Small intestine (tissue), 7 donors: ENCODE measurements around the gene RAB43. TPM values are rescaled to one million over a fixed set of nuclear protein-coding genes. Genes with fewer than 3 reads are reported as not detected.

ENCODE experiments used
- DNase-seq, 2 donors: peaks; one replicate each; pipeline versions ENCODE4 v3.0.0 to v3.0.0-alpha.2; 2013
- FAIRE-seq: peaks from 2 replicates; lab custom pipeline; 2012; peaks lifted over from hg19 to GRCh38; lab: Jason Lieb, UNC
- H3K27ac ChIP-seq, 3 donors: one replicate each; pipeline ENCODE4 v1.5.1; 2013; ENCODE audit warnings: low read length in 2 of 3, mild to moderate bottlenecking in 2 of 3, control low read depth in 1 of 3, inconsistent platforms in 1 of 3, low read depth in 1 of 3, moderate library complexity in 1 of 3
- H3K27me3 ChIP-seq, 3 donors: one replicate each; pipeline ENCODE4 v1.6.1; 2013; ENCODE audit warnings: low read length in 3 of 3, inconsistent platforms in 1 of 3; ENCODE audit not compliant: control insufficient read depth in 3 of 3, insufficient read depth in 3 of 3
- H3K36me3 ChIP-seq, 3 donors: one replicate each; pipeline ENCODE4 v1.6.1; 2013; ENCODE audit warnings: low read length in 3 of 3, inconsistent platforms in 1 of 3, low read depth in 1 of 3, mild to moderate bottlenecking in 1 of 3, moderate library complexity in 1 of 3; ENCODE audit not compliant: control insufficient read depth in 3 of 3, insufficient read depth in 2 of 3
- H3K4me1 ChIP-seq, 3 donors: one replicate each; pipeline ENCODE4 v1.6.1; 2013; ENCODE audit warnings: low read length in 2 of 3, inconsistent platforms in 1 of 3, low read depth in 1 of 3, mild to moderate bottlenecking in 1 of 3, moderate library complexity in 1 of 3; ENCODE audit not compliant: control insufficient read depth in 3 of 3, insufficient read depth in 2 of 3
- H3K4me3 ChIP-seq, 3 donors: one replicate each; pipeline ENCODE4 v1.5.1; 2013; ENCODE audit warnings: low read length in 3 of 3, control low read depth in 1 of 3, inconsistent platforms in 1 of 3, low read depth in 1 of 3, mild to moderate bottlenecking in 1 of 3, moderate library complexity in 1 of 3
- H3K9me3 ChIP-seq, 2 donors: one replicate each; pipeline ENCODE4 v1.6.1; 2013; ENCODE audit warnings: low read depth in 1 of 2, low read length in 1 of 2; ENCODE audit not compliant: control insufficient read depth in 2 of 2, insufficient read depth in 1 of 2
- WGBS, 3 donors: extraction: QIAGEN DNeasy Blood & Tissue Kit; methylation state at CpG; one replicate each; pipeline ENCODE4 v1.1.7; 2013; 5-methylcytosine and 5-hydroxymethylcytosine counted together
- polyA plus RNA-seq, 4 donors: library from polyadenylated mRNA; stranded (reverse) in 3 of 4; unstranded in 1 of 4; fragments of 200-250 nt in 3 of 4; fragments of 120-200 nt in 1 of 4; gene quantifications; one replicate each; pipeline versions ENCODE4 v1.2.1 to v1.2.3, GENCODE V29; 2013
- donor health status: healthy with polysubstance abuse.
- donor health status: control.
- donor health status: control.
- donor health status: Bipolar disorder and iron deficiency.
- donor health status: healthy.

The RAB43 gene
- polyA plus RNA-seq, 4 donors, result 3.4 to 15.0 (median 6.8) TPM

- WGBS, 3 donors, result 53 to 87% (median 65%) methylated on average over 35 to 46 of the region's 46 CpGs
Observed at GRCh38 chr3:129046732-129047552, 74.7 kb downstream of the RAB43 start.

GRCh38 chr3:129046037-129046731 lies 75.4 kb downstream of the RAB43 start:
- no peaks in the 10 kb centered on the region for H3K4me1 ChIP-seq
- peak overlapping the region in 1 of 3 donors; percentile 5 for H3K4me3 ChIP-seq
- H3K27me3 ChIP-seq, result peaks cover 4 to 29% (median 5%) of the 10 kb centered on the region in 3 donors
- H3K27ac ChIP-seq, result no peak overlapping the region
- H3K36me3 ChIP-seq, result no peaks in the 10 kb centered on the region
- H3K9me3 ChIP-seq, result peaks cover 0 to 14% of the 10 kb centered on the region in 2 donors
- FAIRE-seq (no peak), DNase-seq (no peak)
- 17 to 26% (median 26%) methylated on average over 56 to 67 of the region's 67 CpGs for WGBS, 3 donors

More at GRCh38 chr3:129046732-129047552, 74.7 kb downstream of the RAB43 start:
- Histone ChIP-seq H3K4me1 (peaks cover 0 to 3% (median 0%) of the 10 kb centered on the region in 3 donors), H3K27me3 (peaks cover 4 to 29% (median 5%) of the 10 kb centered on the region in 3 donors), H3K36me3 (no peaks in the 10 kb centered on the region), H3K9me3 (peaks cover 0 to 12% of the 10 kb centered on the region in 2 donors), H3K27ac (no peak overlapping the region), H3K4me3 (no peak overlapping the region)
- no peak for FAIRE-seq
- no peak for DNase-seq

GRCh38 chr3:129045675-129046036 lies 75.9 kb downstream of the RAB43 start:
- Histone ChIP-seq H3K9me3 (peaks cover 0 to 14% of the 10 kb centered on the region in 2 donors), H3K4me1 (no peaks in the 10 kb centered on the region), H3K4me3 (peak overlapping the region in 1 of 3 donors; percentile 5), H3K27ac (no peak overlapping the region), H3K27me3 (peaks cover 4 to 29% (median 5%) of the 10 kb centered on the region in 3 donors), H3K36me3 (no peaks in the 10 kb centered on the region)
- no peak for FAIRE-seq
- WGBS, 3 donors, result 2 to 5% (median 5%) methylated on average over 34 to 43 of the region's 43 CpGs
- DNase-seq, result peak in 1 of 2 donors; percentile 50

GRCh38 chr3:129040579-129041300 lies 80.9 kb downstream of the RAB43 start:
- H3K27me3 ChIP-seq, result peaks cover 0 to 14% (median 0%) of the 10 kb centered on the region in 3 donors
- 90 to 92% (median 91%) methylated on average over 13 to 15 of the region's 15 CpGs for WGBS, 3 donors
- FAIRE-seq (no peak), DNase-seq (no peak)
- H3K9me3 ChIP-seq, result peaks cover 0 to 17% of the 10 kb centered on the region in 2 donors
- H3K4me1 ChIP-seq, result no peaks in the 10 kb centered on the region
- H3K27ac ChIP-seq, result no peak overlapping the region
- H3K36me3 ChIP-seq, result peaks cover 0 to 5% (median 0%) of the 10 kb centered on the region in 3 donors
- H3K4me3 ChIP-seq, result no peak overlapping the region

GRCh38 chr3:129040039-129040336 lies 81.6 kb downstream of the RAB43 start:
- DNase-seq (no peak), FAIRE-seq (no peak)
- Histone ChIP-seq H3K4me1 (no peaks in the 10 kb centered on the region), H3K27me3 (peaks cover 0 to 9% (median 0%) of the 10 kb centered on the region in 3 donors), H3K4me3 (no peak overlapping the region), H3K36me3 (peaks cover 0 to 10% (median 0%) of the 10 kb centered on the region in 3 donors), H3K27ac (no peak overlapping the region), H3K9me3 (peaks cover 0 to 17% of the 10 kb centered on the region in 2 donors)
- WGBS, 3 donors, result 45 to 61% (median 48%) methylated on average over 3 of the region's 3 CpGs

GRCh38 chr3:129039271-129040038 lies 82.1 kb downstream of the RAB43 start:
- Histone ChIP-seq H3K4me1 (no peaks in the 10 kb centered on the region), H3K4me3 (no peak overlapping the region), H3K36me3 (peaks cover 0 to 10% (median 0%) of the 10 kb centered on the region in 3 donors), H3K27me3 (peaks cover 0 to 9% (median 0%) of the 10 kb centered on the region in 3 donors), H3K9me3 (peaks cover 0 to 15% of the 10 kb centered on the region in 2 donors), H3K27ac (no peak overlapping the region)
- 37 to 61% (median 51%) methylated on average over 14 of the region's 14 CpGs for WGBS, 3 donors
- peak in 1 of 2 donors; percentile 57 for DNase-seq
- FAIRE-seq, result no peak

GRCh38 chr3:129038121-129038855 lies 83.3 kb downstream of the RAB43 start:
- 79 to 86% (median 82%) methylated on average over 10 of the region's 10 CpGs for WGBS, 3 donors
- DNase-seq (no peak), FAIRE-seq (no peak)
- no peak overlapping the region for H3K4me3 ChIP-seq
- no peak overlapping the region for H3K27ac ChIP-seq
- peaks cover 0 to 5% (median 0%) of the 10 kb centered on the region in 3 donors for H3K27me3 ChIP-seq
- peaks cover 0 to 10% of the 10 kb centered on the region in 2 donors for H3K9me3 ChIP-seq
- peaks cover 0 to 11% (median 0%) of the 10 kb centered on the region in 3 donors for H3K36me3 ChIP-seq
- no peaks in the 10 kb centered on the region for H3K4me1 ChIP-seq
